KMS-11 (cell line): Measurements from ENCODE around the gene ANKRD55.

Experiments used
- H2AFZ ChIP-seq: fragments of 200-600 bp; sonication (generic); 2 replicates; pipeline ENCODE4 v1.6.1; 2016; ENCODE audit warnings: antibody characterized with exemption, mixed run types, low read depth
- H3K27ac ChIP-seq: fragments of 200-600 bp; sonication (generic); 2 replicates; pipeline ENCODE4 v1.6.1; 2016; ENCODE audit warnings: mild to moderate bottlenecking, mixed run types
- H3K27me3 ChIP-seq: fragments of 200-600 bp; sonication (generic); 2 replicates; pipeline ENCODE4 v1.6.1; 2017; ENCODE audit warnings: mild to moderate bottlenecking, low read depth, mixed run types, moderate library complexity; ENCODE audit not compliant: insufficient read depth
- H3K36me3 ChIP-seq: fragments of 200-600 bp; sonication (generic); 2 replicates; pipeline ENCODE4 v1.6.1; 2017; ENCODE audit warnings: mild to moderate bottlenecking, mixed run types; ENCODE audit not compliant: insufficient read depth
- H3K4me1 ChIP-seq: fragments of 200-600 bp; sonication (generic); 2 replicates; pipeline ENCODE4 v1.6.1; 2016; ENCODE audit warnings: mild to moderate bottlenecking, low read depth, mixed run types; ENCODE audit not compliant: poor library complexity, severe bottlenecking
- H3K4me2 ChIP-seq: fragments of 200-600 bp; sonication (generic); 2 replicates; pipeline ENCODE4 v1.7.0; 2016; ENCODE audit warnings: mild to moderate bottlenecking, mixed run types
- H3K4me3 ChIP-seq: fragments of 200-600 bp; sonication (generic); IDR thresholded peaks from 2 replicates; pipeline ENCODE4 v1.6.1; 2017; ENCODE audit warnings: low read depth, low read length, mixed read lengths; ENCODE audit not compliant: insufficient read depth
- H3K79me2 ChIP-seq: fragments of 200-600 bp; sonication (generic); 2 replicates; pipeline ENCODE4 v1.6.1; 2016; ENCODE audit warnings: low read depth, mixed run types; ENCODE audit not compliant: insufficient read depth
- H3K9ac ChIP-seq: fragments of 200-600 bp; sonication (generic); 2 replicates; pipeline ENCODE4 v1.6.1; 2016; ENCODE audit warnings: mild to moderate bottlenecking, mixed run types
- H4K20me1 ChIP-seq: fragments of 200-600 bp; sonication (generic); 2 replicates; pipeline ENCODE4 v1.6.1; 2016; ENCODE audit warnings: mild to moderate bottlenecking, mixed run types; ENCODE audit not compliant: insufficient read depth
- CTCF ChIP-seq: fragments of 200-600 bp; sonication (generic); conservative IDR thresholded peaks from 2 replicates; pipeline ENCODE4 v1.6.1; 2017; ENCODE audit warnings: low read depth, mild to moderate bottlenecking, antibody characterized with exemption, low read length, moderate library complexity, mixed read lengths

The ANKRD55 gene

GRCh38 chr5:56279291-56279690 is 46.2 kb upstream of the ANKRD55 start:
- Histone ChIP-seq H3K27ac (no peak overlapping the region), H3K9ac (no peak overlapping the region)
- no peak for TF ChIP-seq CTCF

GRCh38 chr5:56278335-56278753 is 45.2 kb upstream of the ANKRD55 start:
- Histone ChIP-seq H3K4me2 (no peak overlapping the region), H3K36me3 (no peaks in the 10 kb centered on the region), H4K20me1 (no peaks in the 10 kb centered on the region), H3K79me2 (no peaks in the 10 kb centered on the region), H3K27ac (no peak overlapping the region), H3K4me1 (no peaks in the 10 kb centered on the region), H3K9ac (no peak overlapping the region), H3K27me3 (no peaks in the 10 kb centered on the region), H2AFZ (no peak overlapping the region), H3K4me3 (no peak overlapping the region)
- no peak for TF ChIP-seq CTCF

More at GRCh38 chr5:56279291-56279690, 46.2 kb upstream of the ANKRD55 start:
- Histone ChIP-seq H4K20me1 (no peaks in the 10 kb centered on the region), H3K36me3 (no peaks in the 10 kb centered on the region), H3K4me2 (no peak overlapping the region), H3K4me3 (no peak overlapping the region), H3K27me3 (no peaks in the 10 kb centered on the region), H2AFZ (no peak overlapping the region), H3K4me1 (no peaks in the 10 kb centered on the region), H3K79me2 (no peaks in the 10 kb centered on the region)

- no peak overlapping the region for H3K27ac ChIP-seq
- no peaks in the 10 kb centered on the region for H3K4me1 ChIP-seq
- H3K4me2 ChIP-seq, result no peak overlapping the region
Measured at GRCh38 chr5:56277573-56277972, 44.4 kb upstream of the ANKRD55 start.

GRCh38 chr5:56273376-56273955 is 40.3 kb upstream of the ANKRD55 start:
- Histone ChIP-seq H3K4me3 (no peak overlapping the region), H3K4me2 (no peak overlapping the region), H2AFZ (no peak overlapping the region), H3K4me1 (peaks cover 20% of the 10 kb centered on the region), H3K27ac (no peak overlapping the region), H3K79me2 (no peaks in the 10 kb centered on the region), H4K20me1 (no peaks in the 10 kb centered on the region), H3K36me3 (no peaks in the 10 kb centered on the region), H3K9ac (no peak overlapping the region), H3K27me3 (no peaks in the 10 kb centered on the region)
- no peak for TF ChIP-seq CTCF

More at GRCh38 chr5:56277573-56277972, 44.4 kb upstream of the ANKRD55 start:
- Histone ChIP-seq H3K27me3 (no peaks in the 10 kb centered on the region), H3K9ac (no peak overlapping the region), H4K20me1 (no peaks in the 10 kb centered on the region), H3K36me3 (no peaks in the 10 kb centered on the region), H3K79me2 (no peaks in the 10 kb centered on the region), H2AFZ (no peak overlapping the region), H3K4me3 (no peak overlapping the region)
- no peak for TF ChIP-seq CTCF
